OCI-M2 (cell line): ENCODE measurements around the gene YY1.
"Not testable (repeated sequence)": the region's sequence is repeated elsewhere in the genome, so short reads cannot be mapped to it uniquely, and the experiment has no call there.

Source experiments
- DNase-seq: peaks from one replicate; lab custom pipeline; 2025; ENCODE audit not compliant: unreplicated experiment; lab: John Stamatoyannopoulos, UW

Gene YY1

GRCh38 chr14:100283984-100284881 is 45.3 kb downstream of the YY1 start:
- no peak for DNase-seq

- DNase-seq: no peak
Measured at GRCh38 chr14:100285021-100285912, 46.3 kb downstream of the YY1 start.

GRCh38 chr14:100285913-100286400 is 47.0 kb downstream of the YY1 start:
- no peak for DNase-seq

- DNase-seq: no peak
Measured at GRCh38 chr14:100286484-100287191, 47.7 kb downstream of the YY1 start.

- no peak for DNase-seq
Measured at GRCh38 chr14:100287202-100287997, 48.5 kb downstream of the YY1 start.

GRCh38 chr14:100287998-100288295 is 49.0 kb downstream of the YY1 start:
- not testable (repeated sequence) for DNase-seq

GRCh38 chr14:100288382-100289185 is 49.6 kb downstream of the YY1 start:
- no peak for DNase-seq

- DNase-seq: no peak
Measured at GRCh38 chr14:100289916-100290606, 51.1 kb downstream of the YY1 start.

- DNase-seq: no peak
Measured at GRCh38 chr14:100290607-100291304, 51.8 kb downstream of the YY1 start.

- no peak for DNase-seq
Measured at GRCh38 chr14:100291305-100292075, 52.5 kb downstream of the YY1 start.

GRCh38 chr14:100292301-100292775 is 53.4 kb downstream of the YY1 start:
- DNase-seq: no peak

- DNase-seq: no peak
Measured at GRCh38 chr14:100292776-100293461, 54.0 kb downstream of the YY1 start.

- no peak for DNase-seq
Measured at GRCh38 chr14:100293497-100294212, 54.7 kb downstream of the YY1 start.

- no peak for DNase-seq
Measured at GRCh38 chr14:100294213-100294962, 55.4 kb downstream of the YY1 start.

- no peak for DNase-seq
Measured at GRCh38 chr14:100294963-100295330, 56.0 kb downstream of the YY1 start.
